WTC11 (cell line): ENCODE measurements around the gene SLC45A3. TPM values are rescaled to one million over a fixed set of nuclear protein-coding genes. Genes with fewer than 3 reads are reported as not detected.

Experiments
- ATAC-seq: fragments of 200-7000 bp; cut with Tn5 transposase; 2 replicates; pipeline ENCODE4 v1.10.0; 2021; ENCODE audit warnings: mild to moderate bottlenecking, moderate library complexity
- CTCF ChIA-PET: fragments of 300-600 bp; sonication (Branson Sonifier 250); formaldehyde crosslinking; loops from one replicate; lab custom pipeline; 2021; ENCODE audit warnings: antibody characterized with exemption; lab: Charles Lee
- POLR2A ChIA-PET: fragments of 350-600 bp; sonication (Branson Sonifier 250); formaldehyde crosslinking; loops from one replicate; lab custom pipeline; 2021; ENCODE audit warnings: antibody characterized with exemption; lab: Charles Lee
- DNase-seq: peaks from one replicate; pipeline ENCODE4 v3.0.0; 2021; ENCODE audit warnings: low spot score
- H3K27ac Mint-ChIP-seq: 2 replicates; pipeline ENCODE4 v1.8.0; 2021; ENCODE audit warnings: mixed read lengths
- H3K27me3 Mint-ChIP-seq: 2 replicates; pipeline ENCODE4 v1.8.0; 2021; ENCODE audit warnings: low read depth, mild to moderate bottlenecking, moderate library complexity, mixed read lengths
- H3K36me3 Mint-ChIP-seq: 2 replicates; pipeline ENCODE4 v1.8.0; 2021; ENCODE audit warnings: mixed read lengths
- H3K4me1 Mint-ChIP-seq: 2 replicates; pipeline ENCODE4 v1.8.0; 2022; ENCODE audit warnings: mixed read lengths
- H3K4me3 Mint-ChIP-seq: 2 replicates; pipeline ENCODE4 v1.8.0; 2021; ENCODE audit warnings: mild to moderate bottlenecking, moderate library complexity, mixed read lengths
- H3K9me3 Mint-ChIP-seq: 2 replicates; pipeline ENCODE4 v1.8.0; 2021; ENCODE audit warnings: mixed read lengths
- AFF4 ChIP-seq: sonication (generic); formaldehyde crosslinking; IDR thresholded peaks from 2 replicates; pipeline ENCODE4 v1.8.1; 2023; ENCODE audit warnings: mild to moderate bottlenecking, missing genetic modification reagents, borderline replicate concordance
- ATF2 ChIP-seq: sonication (generic); formaldehyde crosslinking; IDR thresholded peaks from 2 replicates; pipeline ENCODE4 v1.8.1; 2022; ENCODE audit warnings: low read depth, missing genetic modification reagents, borderline replicate concordance
- CBFB ChIP-seq: sonication (generic); formaldehyde crosslinking; IDR thresholded peaks from 2 replicates; pipeline ENCODE4 v1.8.1; 2022; ENCODE audit warnings: mild to moderate bottlenecking, low read depth, missing genetic modification reagents
- CREB1 ChIP-seq: sonication (generic); formaldehyde crosslinking; IDR thresholded peaks from 2 replicates; pipeline ENCODE4 v1.8.0; 2023; ENCODE audit warnings: mild to moderate bottlenecking, missing genetic modification reagents
- CTCF ChIP-seq: fragments of 200-600 bp; IDR thresholded peaks from 2 replicates; pipeline ENCODE4 v1.8.0; 2022; ENCODE audit warnings: antibody characterized with exemption
- E2F4 ChIP-seq: sonication (generic); formaldehyde crosslinking; IDR thresholded peaks from 2 replicates; pipeline ENCODE4 v1.8.1; 2022; ENCODE audit warnings: low read depth, mild to moderate bottlenecking, moderate library complexity, missing genetic modification reagents, borderline replicate concordance
- EMX1 ChIP-seq: fragments of 250-450 bp; sonication (Bioruptor Pico); IDR thresholded peaks from 2 replicates; pipeline ENCODE4 v1.8.0; 2021; ENCODE audit warnings: mild to moderate bottlenecking
- FOXJ3 ChIP-seq: sonication (generic); formaldehyde crosslinking; IDR thresholded peaks from 2 replicates; pipeline ENCODE4 v1.9.0; 2021; ENCODE audit warnings: missing genetic modification reagents, mild to moderate bottlenecking, borderline replicate concordance
- GTF2I ChIP-seq: fragments of 250-450 bp; sonication (Bioruptor Pico); conservative IDR thresholded peaks from 2 replicates; pipeline ENCODE4 v1.4.0; 2021; ENCODE audit warnings: mild to moderate bottlenecking
- HMGA2 ChIP-seq: fragments of 250-450 bp; sonication (Bioruptor Pico); IDR thresholded peaks from 2 replicates; pipeline ENCODE4 v1.4.0; 2021; ENCODE audit warnings: mild to moderate bottlenecking, moderate library complexity
- JAZF1 ChIP-seq: fragments of 250-450 bp; sonication (Bioruptor Pico); IDR thresholded peaks from 2 replicates; pipeline ENCODE4 v1.9.0; 2021; ENCODE audit warnings: moderate library complexity, mild to moderate bottlenecking, inconsistent platforms
- MAX ChIP-seq: sonication (generic); formaldehyde crosslinking; IDR thresholded peaks from 2 replicates; pipeline ENCODE4 v1.8.0; 2022; ENCODE audit warnings: mild to moderate bottlenecking, missing genetic modification reagents
- MLX ChIP-seq: sonication (generic); formaldehyde crosslinking; IDR thresholded peaks from 2 replicates; pipeline ENCODE4 v1.8.1; 2023; ENCODE audit warnings: mild to moderate bottlenecking, missing genetic modification reagents, moderate library complexity
- MYBL2 ChIP-seq: sonication (generic); formaldehyde crosslinking; IDR thresholded peaks from 2 replicates; pipeline ENCODE4 v1.8.1; 2023; ENCODE audit warnings: mild to moderate bottlenecking, moderate library complexity, missing genetic modification reagents
- NR2C2 ChIP-seq: sonication (generic); formaldehyde crosslinking; IDR thresholded peaks from 2 replicates; pipeline ENCODE4 v1.8.0; 2022; ENCODE audit warnings: mild to moderate bottlenecking, missing genetic modification reagents
- OVOL2 ChIP-seq: fragments of 250-450 bp; sonication (Bioruptor Pico); IDR thresholded peaks from 2 replicates; pipeline ENCODE4 v1.9.0; 2021; ENCODE audit warnings: mild to moderate bottlenecking, borderline replicate concordance
- SMAD4 ChIP-seq: sonication (generic); formaldehyde crosslinking; IDR thresholded peaks from 2 replicates; pipeline ENCODE4 v1.8.0; 2022; ENCODE audit warnings: mild to moderate bottlenecking, missing genetic modification reagents
- SOX15 ChIP-seq: fragments of 250-450 bp; sonication (Bioruptor Pico); IDR thresholded peaks from 2 replicates; pipeline ENCODE4 v1.9.0; 2021; ENCODE audit warnings: mild to moderate bottlenecking
- TEAD1 ChIP-seq: sonication (generic); formaldehyde crosslinking; IDR thresholded peaks from 2 replicates; pipeline ENCODE4 v1.8.0; 2022; ENCODE audit warnings: mild to moderate bottlenecking, missing genetic modification reagents
- TEAD4 ChIP-seq: sonication (generic); formaldehyde crosslinking; IDR thresholded peaks from 2 replicates; pipeline ENCODE4 v1.8.0; 2022; ENCODE audit warnings: mild to moderate bottlenecking, missing genetic modification reagents
- ZMAT4 ChIP-seq: fragments of 250-450 bp; sonication (Bioruptor Pico); IDR thresholded peaks from 2 replicates; pipeline ENCODE4 v1.9.0; 2021; ENCODE audit warnings: mild to moderate bottlenecking
- ZNF219 ChIP-seq: sonication (generic); formaldehyde crosslinking; IDR thresholded peaks from 2 replicates; pipeline ENCODE4 v1.8.0; 2023; ENCODE audit warnings: missing genetic modification reagents, mild to moderate bottlenecking, borderline replicate concordance
- ZNF263 ChIP-seq: sonication (generic); formaldehyde crosslinking; IDR thresholded peaks from 2 replicates; pipeline ENCODE4 v1.8.1; 2022; ENCODE audit warnings: low read depth, mild to moderate bottlenecking, moderate library complexity, missing genetic modification reagents
- ZNF396 ChIP-seq: fragments of 250-450 bp; sonication (Bioruptor Pico); IDR thresholded peaks from 2 replicates; pipeline ENCODE4 v1.8.0; 2021; ENCODE audit warnings: mild to moderate bottlenecking, moderate library complexity, borderline replicate concordance
- ZNF425 ChIP-seq: fragments of 250-450 bp; sonication (Bioruptor Pico); conservative IDR thresholded peaks from 2 replicates; pipeline ENCODE4 v1.9.0; 2021; ENCODE audit warnings: mild to moderate bottlenecking
- total RNA-seq: library from RNA; stranded (reverse); gene quantifications from 3 replicates; pipeline ENCODE4 v1.2.3, GENCODE V29; 2021

Gene SLC45A3
- total RNA-seq, 1 experiment from 2014 or later, result 15.2 TPM

- TF ChIP-seq MYBL2 (CRISPR knock-in tag), result no peak
- no peak for TF ChIP-seq CTCF
- TF ChIP-seq ZNF425 (CRISPR knock-in tag), result no peak
- TF ChIP-seq CBFB (CRISPR knock-in tag), result no peak
- no peak for TF ChIP-seq EMX1
- no peak for TF ChIP-seq ZNF219 (CRISPR knock-in tag)
- TF ChIP-seq TEAD4 (CRISPR knock-in tag), result no peak
- no peak for TF ChIP-seq ZMAT4 (CRISPR knock-in tag)
- TF ChIP-seq GTF2I (CRISPR knock-in tag), result no peak
- TF ChIP-seq ATF2 (CRISPR knock-in tag), result no peak
- no peak for TF ChIP-seq SOX15 (CRISPR knock-in tag)
- no peak for TF ChIP-seq E2F4
- TF ChIP-seq, all 79 proteins: peak for 0
- H3K4me3 Mint-ChIP-seq, result no peak overlapping the region
- peak; percentile 57 for ATAC-seq
- H3K36me3 Mint-ChIP-seq, result no peaks in the 10 kb centered on the region
- POLR2A ChIA-PET, result interaction anchor here (0.6 kb wide), 1 partner anchor 48 kb away, joined by 3 read pairs; no protein-coding TSS in a partner anchor
- DNase-seq, result peak; percentile 34
- CTCF ChIA-PET, result interaction anchor here (0.6 to 4.3 kb wide), 7 partner anchors 11 to 276 kb away, joined by 3 to 73 read pairs (median 8); partner anchors contain the start of gene SLC45A3
- no peaks in the 10 kb centered on the region for H3K27me3 Mint-ChIP-seq
- H3K4me1 Mint-ChIP-seq, result peaks cover 17% of the 10 kb centered on the region
- no peak overlapping the region for H3K27ac Mint-ChIP-seq
- no peaks in the 10 kb centered on the region for H3K9me3 Mint-ChIP-seq
Observed at GRCh38 chr1:205700865-205701401, 20.6 kb upstream of the SLC45A3 start.

- Mint-ChIP-seq H3K4me3 (no peak overlapping the region), H3K27me3 (no peaks in the 10 kb centered on the region), H3K4me1 (peaks cover 17% of the 10 kb centered on the region), H3K9me3 (no peaks in the 10 kb centered on the region), H3K27ac (no peak overlapping the region), H3K36me3 (no peaks in the 10 kb centered on the region)
- no peak for ATAC-seq
- ChIA-PET POLR2A (no interaction called here), CTCF (interaction anchor here (0.6 kb wide), 1 partner anchor 13 kb away, joined by 3 read pairs; no protein-coding TSS in a partner anchor)
- DNase-seq, result no peak
- TF ChIP-seq ZNF263 (CRISPR knock-in tag) (no peak), CREB1 (CRISPR knock-in tag) (no peak), ZNF396 (CRISPR knock-in tag) (no peak), JAZF1 (CRISPR knock-in tag) (no peak), NR2C2 (CRISPR knock-in tag) (no peak), HMGA2 (no peak), OVOL2 (no peak), FOXJ3 (CRISPR knock-in tag) (no peak), GTF2I (CRISPR knock-in tag) (no peak), SMAD4 (no peak), MAX (CRISPR knock-in tag) (no peak), MLX (CRISPR knock-in tag) (no peak), TEAD1 (CRISPR knock-in tag) (no peak), AFF4 (CRISPR knock-in tag) (no peak)
Observed at GRCh38 chr1:205699416-205699815, 19.1 kb upstream of the SLC45A3 start.
